Heart right ventricle (tissue), 16 donors: ENCODE measurements around the gene ABHD3. TPM values are rescaled to one million over a fixed set of nuclear protein-coding genes. Genes with fewer than 3 reads are reported as not detected.
"Not testable (repeated sequence)": the region's sequence is repeated elsewhere in the genome, so short reads cannot be mapped to it uniquely, and the experiment has no call there.

ENCODE experiments used
- ATAC-seq, 8 donors: fragments of 200-7000 bp; cut with Tn5 transposase; one replicate each; pipeline ENCODE4 v1.9.1; 2020; ENCODE audit warnings: mild to moderate bottlenecking in 8 of 8, moderate library complexity in 8 of 8, moderate number of reproducible peaks in 1 of 8
- DNase-seq, 2 donors: peaks; one replicate each; pipeline ENCODE4 v3.0.0-alpha.2; 2020
- H3K27ac ChIP-seq, 10 donors: fragments of 200-600 bp; sonication (generic) in 2 of 10; one replicate each; pipeline versions ENCODE4 v1.5.0 to v1.8.0; 2020 to 2022; ENCODE audit warnings: mild to moderate bottlenecking in 3 of 10
- H3K27me3 ChIP-seq, 7 donors: fragments of 200-600 bp; one replicate each; pipeline ENCODE4 v1.8.0; 2021 to 2022; ENCODE audit warnings: mild to moderate bottlenecking in 2 of 7
- H3K36me3 ChIP-seq, 9 donors: fragments of 200-600 bp; sonication (generic) in 1 of 9; one replicate each; pipeline versions ENCODE4 v1.5.0 to v1.8.0; 2020 to 2022; ENCODE audit warnings: mild to moderate bottlenecking in 2 of 9
- H3K4me1 ChIP-seq, 9 donors: fragments of 200-600 bp; sonication (generic) in 1 of 9; one replicate each; pipeline versions ENCODE4 v1.5.0 to v1.8.0; 2020 to 2022; ENCODE audit warnings: mild to moderate bottlenecking in 4 of 9
- H3K4me3 ChIP-seq, 10 donors: fragments of 200-600 bp; sonication (generic) in 2 of 10; one replicate each; pipeline versions ENCODE4 v1.5.0 to v1.8.0; 2020 to 2022; ENCODE audit warnings: mild to moderate bottlenecking in 7 of 10, moderate library complexity in 2 of 10
- H3K9me3 ChIP-seq, 11 donors: fragments of 200-600 bp in 10 of 11; sonication (generic) in 2 of 11; one replicate each; pipeline versions ENCODE4 v1.5.0 to v1.8.0; 2013 to 2022; ENCODE audit warnings: mild to moderate bottlenecking in 2 of 11, control low read depth in 1 of 11, moderate library complexity in 1 of 11
- WGBS, 2 donors: extraction: QIAGEN DNeasy Blood & Tissue Kit; methylation state at CpG; one replicate each; pipeline ENCODE4 v1.1.7; 2013; ENCODE audit warnings: inconsistent platforms in 1 of 2; 5-methylcytosine and 5-hydroxymethylcytosine counted together
- intact Hi-C, 10 donors: fragments of 100-400 bp; cut with DNase I; formaldehyde crosslinking; loops; one replicate each; pipeline versions ENCODE4 v1.11.1 to v1.14.2; 2022
- polyA plus RNA-seq, 2 donors: library from polyadenylated mRNA; stranded (reverse); fragments of 200-250 nt; gene quantifications; one replicate each; pipeline ENCODE4 v1.2.3, GENCODE V29; 2013
- total RNA-seq, 10 donors: library from RNA; stranded (reverse); fragmentation: NEBNext Ultra II Directional in 3 of 10; extraction: Animal tissue kit (Norgen Biotek cat#: 25700) in 3 of 10; gene quantifications; one replicate each; pipeline versions ENCODE4 v1.2.1 to v1.2.4, GENCODE V29; 2021 to 2023
- TF ChIP-seq, protein P1 (sequence below), 9 donors: fragments of 200-600 bp; sonication (generic) in 2 of 9; IDR thresholded peaks; one replicate each; pipeline versions ENCODE4 v1.5.0 to v1.8.0; 2021 to 2022; ENCODE audit warnings: antibody characterized with exemption in 9 of 9, mild to moderate bottlenecking in 5 of 9, moderate library complexity in 1 of 9
- donor health status: Arrhythmogenic right ventricular cardiomyopathy.
- donor health status: ischemic (EF 13 %, LVEDD 7.1; RV severe dilation, severe dysfunction).
- donor health status: healthy with polysubstance abuse.
- donor health status: DM: no; HTN: yes; CAD: no.
- donor health status: DM: no; HTN: no; CAD: no.
- donor health status: ischemic (EF 25% LVEDD 6.9; RV normal size, moderate dysfunction).
- donor health status: ischemic (EF 25% LVEDD 5.7; RV mildly dilated, moderate dysfunction).
- donor health status: healthy.
- donor health status: DM: yes; HTN: yes; CAD: no.
- donor health status: Ischemic cardiomyopathy.
- donor health status: ischemic (EF 35%, LVEDD 5.7; RV mildly dilated, moderate dysfunction).
- donor health status: nonischemic (EF 11% LVEDD 7.7; RV severe dilation, severe dysfunction).
- donor health status: DM: yes; HTN: yes; CAD: no.
- donor health status: PGD.
- donor health status: ischemic (EF 29% LVEDD 5.4; RV normal size, mild dysfunction).
- donor health status: nonischemic (EF 23%, LVEDD 6.1; RV moderate dilation, normal function).

Gene ABHD3
- total and polyA plus RNA-seq, 12 donors, result 2.2 to 28.2 (median 4.2) TPM

DNA sequence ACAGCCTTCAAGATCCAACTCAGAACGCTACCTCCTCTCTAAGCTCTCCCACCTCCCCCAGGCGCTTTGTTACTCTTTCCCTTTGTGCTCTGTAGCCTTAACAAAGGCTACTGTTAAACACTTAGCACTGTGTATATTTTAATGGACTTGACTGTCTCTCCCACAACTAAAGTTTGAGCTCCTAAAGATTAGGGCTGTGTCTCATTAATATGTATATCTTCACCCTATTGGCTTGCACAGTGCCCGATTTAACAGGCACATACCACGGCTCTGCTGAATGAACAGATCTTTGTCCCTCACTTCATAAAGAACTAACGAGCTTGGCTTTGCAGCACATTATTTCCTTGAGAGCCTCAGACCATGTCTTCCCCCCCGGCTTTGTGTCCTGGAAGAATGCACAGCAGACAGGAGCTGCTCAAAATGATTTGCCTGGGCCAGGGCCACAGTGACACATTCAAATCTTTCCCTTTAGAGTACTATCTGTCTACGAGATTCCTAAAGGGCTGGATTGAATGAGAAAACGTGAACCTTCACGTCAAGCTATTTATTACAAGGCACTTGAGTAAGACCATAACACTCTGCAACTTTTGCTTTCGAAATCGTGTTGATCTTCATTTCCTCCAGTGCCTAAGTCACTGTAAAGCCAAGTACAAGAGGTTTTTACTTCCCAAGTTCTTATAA, 22.1 kb downstream of the ABHD3 start:
- peak in 1 of 2 donors; percentile 9 for DNase-seq
- no peaks in the 10 kb centered on the region for H3K9me3 ChIP-seq
- peak; percentile 44 to 88 (median 74) for ATAC-seq
- peak overlapping the region in 9 of 10 donors; percentile 33 to 86 (median 69) for H3K27ac ChIP-seq
- intact Hi-C loops, result loop anchor here in 1 of 10 donors (10.0 kb wide), 1 partner anchor 62 kb away; the partner anchor contains the start of gene MIB1
- H3K4me1 ChIP-seq, result peaks cover 0 to 32% (median 8%) of the 10 kb centered on the region in 9 donors
- H3K36me3 ChIP-seq, result peaks cover 0 to 7% (median 0%) of the 10 kb centered on the region in 9 donors
- TF ChIP-seq, protein P1, sequence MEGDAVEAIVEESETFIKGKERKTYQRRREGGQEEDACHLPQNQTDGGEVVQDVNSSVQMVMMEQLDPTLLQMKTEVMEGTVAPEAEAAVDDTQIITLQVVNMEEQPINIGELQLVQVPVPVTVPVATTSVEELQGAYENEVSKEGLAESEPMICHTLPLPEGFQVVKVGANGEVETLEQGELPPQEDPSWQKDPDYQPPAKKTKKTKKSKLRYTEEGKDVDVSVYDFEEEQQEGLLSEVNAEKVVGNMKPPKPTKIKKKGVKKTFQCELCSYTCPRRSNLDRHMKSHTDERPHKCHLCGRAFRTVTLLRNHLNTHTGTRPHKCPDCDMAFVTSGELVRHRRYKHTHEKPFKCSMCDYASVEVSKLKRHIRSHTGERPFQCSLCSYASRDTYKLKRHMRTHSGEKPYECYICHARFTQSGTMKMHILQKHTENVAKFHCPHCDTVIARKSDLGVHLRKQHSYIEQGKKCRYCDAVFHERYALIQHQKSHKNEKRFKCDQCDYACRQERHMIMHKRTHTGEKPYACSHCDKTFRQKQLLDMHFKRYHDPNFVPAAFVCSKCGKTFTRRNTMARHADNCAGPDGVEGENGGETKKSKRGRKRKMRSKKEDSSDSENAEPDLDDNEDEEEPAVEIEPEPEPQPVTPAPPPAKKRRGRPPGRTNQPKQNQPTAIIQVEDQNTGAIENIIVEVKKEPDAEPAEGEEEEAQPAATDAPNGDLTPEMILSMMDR (IDR thresholded peaks at IDR 0.05), result no peak
- H3K27me3 ChIP-seq, result no peaks in the 10 kb centered on the region
- WGBS, 2 donors, result 26 to 41% methylated on average over 11 of the region's 11 CpGs
- peak overlapping the region in 9 of 10 donors; percentile 5 to 50 (median 45) for H3K4me3 ChIP-seq

DNA sequence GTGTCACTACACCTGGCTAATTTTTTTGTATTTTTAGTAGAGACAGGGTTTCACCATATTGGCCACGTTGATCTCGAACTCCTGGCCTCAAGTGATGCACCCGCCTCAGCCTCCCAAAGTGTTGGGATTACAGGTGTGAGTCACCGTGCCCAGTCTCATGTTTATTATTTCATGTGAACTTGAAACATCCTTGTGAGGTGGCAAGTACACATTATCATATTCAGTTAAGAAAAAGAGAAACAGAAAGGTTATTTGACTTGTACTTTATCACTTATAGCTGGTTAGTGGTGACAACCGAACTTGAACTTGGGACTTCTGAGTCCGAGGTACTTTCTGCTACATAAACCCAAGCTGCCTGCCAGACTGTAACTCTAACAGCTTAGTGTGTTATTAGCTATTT, 24.4 kb downstream of the ABHD3 start:
- DNase-seq (no peak), ATAC-seq (no peak)
- Histone ChIP-seq H3K36me3 (peaks cover 0 to 11% (median 0%) of the 10 kb centered on the region in 9 donors), H3K27me3 (no peaks in the 10 kb centered on the region), H3K27ac (no peak overlapping the region), H3K4me3 (no peak overlapping the region), H3K4me1 (peaks cover 0 to 25% (median 5%) of the 10 kb centered on the region in 9 donors), H3K9me3 (no peaks in the 10 kb centered on the region)
- TF ChIP-seq, protein P1 (IDR thresholded peaks at IDR 0.05), result no peak
- 96 to 98% methylated on average over 6 of the region's 6 CpGs for WGBS, 2 donors
- intact Hi-C loops, result loop anchor here in 1 of 10 donors (10.0 kb wide), 1 partner anchor 65 kb away; the partner anchor contains the start of gene MIB1

DNA sequence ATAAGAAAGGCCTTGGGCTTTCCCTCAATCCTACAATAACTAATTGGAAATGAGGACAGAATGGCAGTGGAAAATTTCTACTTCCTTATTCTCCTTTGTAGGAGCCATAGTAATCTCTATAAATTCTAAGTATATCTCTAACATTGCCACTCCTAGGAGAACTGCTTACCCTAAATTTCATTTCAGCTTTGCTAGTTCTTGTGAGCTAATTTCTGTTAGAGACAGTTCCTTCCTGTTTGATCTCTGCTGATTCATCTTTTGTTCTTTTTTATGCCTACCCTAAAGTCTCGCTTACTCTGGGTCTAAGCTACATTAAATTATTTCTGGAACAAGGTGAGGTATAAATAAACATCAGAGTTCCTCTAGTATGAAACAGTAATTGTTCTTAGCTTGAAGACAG, 25.7 kb downstream of the ABHD3 start:
- TF ChIP-seq, protein P1 (IDR thresholded peaks at IDR 0.05), result no peak
- 73 to 90% methylated on average over 1 of the region's 1 CpG for WGBS, 2 donors
- Histone ChIP-seq H3K27ac (peak overlapping the region in 1 of 10 donors; percentile 41), H3K9me3 (no peaks in the 10 kb centered on the region), H3K4me1 (peaks cover 0 to 25% (median 5%) of the 10 kb centered on the region in 9 donors), H3K36me3 (peaks cover 0 to 11% (median 0%) of the 10 kb centered on the region in 9 donors), H3K27me3 (no peaks in the 10 kb centered on the region), H3K4me3 (no peak overlapping the region)
- ATAC-seq (no peak), DNase-seq (no peak)
- intact Hi-C loops, result loop anchor here in 1 of 10 donors (10.0 kb wide), 1 partner anchor 66 kb away; the partner anchor contains the start of gene MIB1

DNA sequence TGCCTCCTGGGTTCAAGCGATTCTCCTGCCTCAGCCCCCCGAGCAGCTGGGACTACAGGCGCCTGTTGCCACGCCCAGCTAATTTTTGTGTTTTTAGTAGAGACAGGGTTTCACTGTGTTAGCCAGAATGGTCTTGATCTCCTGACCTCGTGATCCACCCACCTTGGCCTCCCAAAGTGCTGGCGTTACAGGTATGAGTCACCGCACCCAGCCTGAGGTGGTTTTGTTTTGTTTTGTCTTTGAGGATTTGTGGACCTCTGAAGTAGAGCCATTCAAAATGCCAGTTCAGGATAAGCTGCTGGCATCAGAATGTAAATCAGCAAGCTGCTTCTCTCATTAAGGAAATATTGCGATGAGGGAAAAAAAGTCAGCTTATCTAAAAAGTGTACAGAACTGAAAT, 29.2 kb downstream of the ABHD3 start:
- intact Hi-C loops, result loop anchor here in 1 of 10 donors (10.0 kb wide), 1 partner anchor 69 kb away; the partner anchor contains the start of gene MIB1
- not testable (repeated sequence) for DNase-seq, ATAC-seq, H3K27me3 ChIP-seq, H3K27ac ChIP-seq, H3K4me3 ChIP-seq, H3K9me3 ChIP-seq
- H3K36me3 ChIP-seq, result peaks cover 0 to 26% (median 0%) of the 10 kb centered on the region in 9 donors
- H3K4me1 ChIP-seq, result peaks cover 0 to 13% (median 0%) of the 10 kb centered on the region in 9 donors
- WGBS, 2 donors, result 93% methylated on average over 8 of the region's 8 CpGs
